ENCODE results near the gene SPATA1. TPM values are rescaled to one million over a fixed set of nuclear protein-coding genes. Genes with fewer than 3 reads are reported as not detected.

Gene SPATA1
- total RNA-seq, 3 donors from 2014 or later: 0.46 TPM; not detected in 2

- DNase-seq (no peak), ATAC-seq (no peak)
- H3K9me3 Mint-ChIP-seq: no peaks in the 10 kb centered on the region
- peaks cover 4% of the 10 kb centered on the region for H3K4me1 Mint-ChIP-seq (ENCODE audit: low read depth)
- H3K27me3 Mint-ChIP-seq (ENCODE audit: low read depth): no peaks in the 10 kb centered on the region
- H3K4me3 Mint-ChIP-seq: no peak overlapping the region
- peaks cover 20% of the 10 kb centered on the region for H3K36me3 Mint-ChIP-seq (ENCODE audit: insufficient read depth)
Observed at GRCh38 chr1:84541679-84542078, 35.5 kb downstream of the SPATA1 start.

- no peak overlapping the region for H3K4me3 Mint-ChIP-seq
- H3K27me3 Mint-ChIP-seq (ENCODE audit: low read depth): no peaks in the 10 kb centered on the region
- H3K36me3 Mint-ChIP-seq (ENCODE audit: insufficient read depth): peaks cover 9% of the 10 kb centered on the region
- DNase-seq: no peak
- no peak for ATAC-seq
- H3K4me1 Mint-ChIP-seq (ENCODE audit: low read depth): no peaks in the 10 kb centered on the region
- H3K9me3 Mint-ChIP-seq: no peaks in the 10 kb centered on the region
Observed at GRCh38 chr1:84550826-84551225, 44.6 kb downstream of the SPATA1 start.

- Mint-ChIP-seq H3K4me1 (ENCODE audit: low read depth) (peaks cover 38% of the 10 kb centered on the region), H3K36me3 (ENCODE audit: insufficient read depth) (peaks cover 31% of the 10 kb centered on the region), H3K9me3 (no peaks in the 10 kb centered on the region), H3K4me3 (no peak overlapping the region), H3K27me3 (ENCODE audit: low read depth) (no peaks in the 10 kb centered on the region)
- no peak for DNase-seq
- ATAC-seq: no peak
Observed at GRCh38 chr1:84569216-84569615, 63.0 kb downstream of the SPATA1 start.

- no peak overlapping the region for H3K4me3 Mint-ChIP-seq
- ATAC-seq (no peak), DNase-seq (no peak)
- no peaks in the 10 kb centered on the region for H3K9me3 Mint-ChIP-seq
- peaks cover 31% of the 10 kb centered on the region for H3K36me3 Mint-ChIP-seq (ENCODE audit: insufficient read depth)
- H3K27me3 Mint-ChIP-seq (ENCODE audit: low read depth): no peaks in the 10 kb centered on the region
- H3K4me1 Mint-ChIP-seq (ENCODE audit: low read depth): peaks cover 45% of the 10 kb centered on the region
Observed at GRCh38 chr1:84570436-84571149, 64.4 kb downstream of the SPATA1 start.

GRCh38 chr1:84571150-84571535 is 65.0 kb downstream of the SPATA1 start:
- DNase-seq (no peak), ATAC-seq (no peak)
- H3K4me3 Mint-ChIP-seq: no peak overlapping the region
- H3K4me1 Mint-ChIP-seq (ENCODE audit: low read depth): peaks cover 45% of the 10 kb centered on the region
- no peaks in the 10 kb centered on the region for H3K27me3 Mint-ChIP-seq (ENCODE audit: low read depth)
- H3K9me3 Mint-ChIP-seq: no peaks in the 10 kb centered on the region
- peaks cover 30% of the 10 kb centered on the region for H3K36me3 Mint-ChIP-seq (ENCODE audit: insufficient read depth)

GRCh38 chr1:84573481-84573966 is 67.3 kb downstream of the SPATA1 start:
- H3K4me3 Mint-ChIP-seq: peak overlapping the region; percentile 97
- H3K4me1 Mint-ChIP-seq (ENCODE audit: low read depth): peaks cover 40% of the 10 kb centered on the region
- H3K27me3 Mint-ChIP-seq (ENCODE audit: low read depth): no peaks in the 10 kb centered on the region
- DNase-seq (no peak), ATAC-seq (no peak)
- H3K36me3 Mint-ChIP-seq (ENCODE audit: insufficient read depth): peaks cover 21% of the 10 kb centered on the region
- no peaks in the 10 kb centered on the region for H3K9me3 Mint-ChIP-seq

GRCh38 chr1:84573967-84574842 is 68.0 kb downstream of the SPATA1 start, which contains the start of gene CTBS:
Gene CTBS (minus strand): TSS chr1:84574440. CDS start chr1:84574415, 25 bp downstream.
- H3K4me1 Mint-ChIP-seq (ENCODE audit: low read depth): peaks cover 40% of the 10 kb centered on the region
- peaks cover 17% of the 10 kb centered on the region for H3K36me3 Mint-ChIP-seq (ENCODE audit: insufficient read depth)
- H3K4me3 Mint-ChIP-seq: peak within 1 kb of the TSS; percentile 97
- no peaks in the 10 kb centered on the region for H3K27me3 Mint-ChIP-seq (ENCODE audit: low read depth)
- H3K9me3 Mint-ChIP-seq: no peaks in the 10 kb centered on the region
- ATAC-seq (peak; percentile 92 to 93), DNase-seq (peak; percentile 84)

- no peak for ATAC-seq
- Mint-ChIP-seq H3K4me3 (peak overlapping the region; percentile 86), H3K27me3 (ENCODE audit: low read depth) (no peaks in the 10 kb centered on the region), H3K9me3 (no peaks in the 10 kb centered on the region), H3K36me3 (ENCODE audit: insufficient read depth) (peaks cover 13% of the 10 kb centered on the region), H3K4me1 (ENCODE audit: low read depth) (peaks cover 40% of the 10 kb centered on the region)
- no peak for DNase-seq
Observed at GRCh38 chr1:84574936-84575335, 68.8 kb downstream of the SPATA1 start.

- ATAC-seq: no peak
- H3K4me3 Mint-ChIP-seq: no peak overlapping the region
Observed at GRCh38 chr1:84581648-84582047, 75.5 kb downstream of the SPATA1 start.

GRCh38 chr1:84582802-84583587 is 76.8 kb downstream of the SPATA1 start:
- DNase-seq (no peak), ATAC-seq (no peak)
- Mint-ChIP-seq H3K4me1 (ENCODE audit: low read depth) (no peaks in the 10 kb centered on the region), H3K9me3 (no peaks in the 10 kb centered on the region), H3K27me3 (ENCODE audit: low read depth) (peaks cover 2% of the 10 kb centered on the region), H3K4me3 (no peak overlapping the region), H3K36me3 (ENCODE audit: insufficient read depth) (no peaks in the 10 kb centered on the region)

More at GRCh38 chr1:84581648-84582047, 75.5 kb downstream of the SPATA1 start:
- no peak for DNase-seq
- no peaks in the 10 kb centered on the region for H3K4me1 Mint-ChIP-seq (ENCODE audit: low read depth)
- no peaks in the 10 kb centered on the region for H3K36me3 Mint-ChIP-seq (ENCODE audit: insufficient read depth)
- no peaks in the 10 kb centered on the region for H3K9me3 Mint-ChIP-seq
- H3K27me3 Mint-ChIP-seq (ENCODE audit: low read depth): peaks cover 2% of the 10 kb centered on the region

- H3K4me1 Mint-ChIP-seq (ENCODE audit: low read depth): no peaks in the 10 kb centered on the region
- DNase-seq: no peak
- H3K36me3 Mint-ChIP-seq (ENCODE audit: insufficient read depth): no peaks in the 10 kb centered on the region
- no peak for ATAC-seq
- H3K4me3 Mint-ChIP-seq: no peak overlapping the region
- peaks cover 3% of the 10 kb centered on the region for H3K27me3 Mint-ChIP-seq (ENCODE audit: low read depth)
- no peaks in the 10 kb centered on the region for H3K9me3 Mint-ChIP-seq
Observed at GRCh38 chr1:84583648-84584047, 77.5 kb downstream of the SPATA1 start.

- Mint-ChIP-seq H3K27me3 (ENCODE audit: low read depth) (peaks cover 3% of the 10 kb centered on the region), H3K4me1 (ENCODE audit: low read depth) (no peaks in the 10 kb centered on the region), H3K9me3 (no peaks in the 10 kb centered on the region), H3K4me3 (no peak overlapping the region), H3K36me3 (ENCODE audit: insufficient read depth) (no peaks in the 10 kb centered on the region)
- DNase-seq (no peak), ATAC-seq (no peak)
Observed at GRCh38 chr1:84584126-84584525, 77.9 kb downstream of the SPATA1 start.

- no peaks in the 10 kb centered on the region for H3K4me1 Mint-ChIP-seq (ENCODE audit: low read depth)
- H3K27me3 Mint-ChIP-seq (ENCODE audit: low read depth): peaks cover 13% of the 10 kb centered on the region
- no peak overlapping the region for H3K4me3 Mint-ChIP-seq
- ATAC-seq (no peak), DNase-seq (no peak)
- H3K9me3 Mint-ChIP-seq: no peaks in the 10 kb centered on the region
- H3K36me3 Mint-ChIP-seq (ENCODE audit: insufficient read depth): no peaks in the 10 kb centered on the region
Observed at GRCh38 chr1:84585803-84586202, 79.6 kb downstream of the SPATA1 start.

GRCh38 chr1:84587099-84587498 is 80.9 kb downstream of the SPATA1 start:
- DNase-seq: no peak
- H3K36me3 Mint-ChIP-seq (ENCODE audit: insufficient read depth): no peaks in the 10 kb centered on the region
- no peaks in the 10 kb centered on the region for H3K4me1 Mint-ChIP-seq (ENCODE audit: low read depth)
- H3K4me3 Mint-ChIP-seq: no peak overlapping the region
- H3K9me3 Mint-ChIP-seq: no peaks in the 10 kb centered on the region
- ATAC-seq: no peak
- peaks cover 21% of the 10 kb centered on the region for H3K27me3 Mint-ChIP-seq (ENCODE audit: low read depth)

All from activated T-cell treated with anti-CD3 and anti-CD28 coated beads, Interleukin-2, amount 50 U/mL, for 4 hours (primary cell).